ENCODE measurements around the gene TMUB2. TPM values are rescaled to one million over a fixed set of nuclear protein-coding genes. Genes with fewer than 3 reads are reported as not detected.

Gene TMUB2
- total RNA-seq = 10 to 100 TPM; 31.5 to 35.2 TPM

GRCh38 chr17:44186307-44187130, at the start of gene TMUB2:
Gene TMUB2 (plus strand): TSS chr17:44186972. CDS start chr17:44187709, 737 bp downstream.

GRCh38 chr17:44170499-44171201, 16.1 kb upstream of the TMUB2 start, which contains the start of gene ASB16:
Gene ASB16 (plus strand): TSS chr17:44170704. CDS start chr17:44170790, 86 bp downstream.

GRCh38 chr17:44199553-44200477, 13.0 kb downstream of the TMUB2 start, which contains the start of gene ATXN7L3:
Gene ATXN7L3 (minus strand): TSS chr17:44199884. CDS start chr17:44198070, 1,814 bp downstream.

GRCh38 chr17:44219616-44220212, 32.9 kb downstream of the TMUB2 start, which contains the start of gene UBTF:
Gene UBTF (minus strand): TSS chr17:44219675. CDS start chr17:44218229, 1,446 bp downstream.

Small RNAs within 50 kb of the gene (microRNA-seq; reads per million reads assigned to microRNA genes)
- not detected for gene MIR6782 (ENCODE audit: borderline microRNAs expressed, borderline replicate concordance)

Other genes starting within 250 kb of the TMUB2 start
- not detected for gene PPY, start 244.5 kb upstream of the TMUB2 start, total RNA-seq
- gene PYY, start 233.0 kb upstream of the TMUB2 start, total RNA-seq = not detected
- gene NAGS, start 182.3 kb upstream of the TMUB2 start, total RNA-seq = 1 to 10 TPM; 1.4 to 1.5 TPM
- 10 to 100 TPM; 29.2 to 30.9 TPM for gene TMEM101, start 172.0 kb upstream of the TMUB2 start, total RNA-seq
- gene LSM12, start 120.3 kb upstream of the TMUB2 start, total RNA-seq = 10 to 100 TPM; 51.4 to 53.2 TPM
- 10 to 100 TPM; 17.9 to 18.1 TPM for gene G6PC3, start 116.2 kb upstream of the TMUB2 start, total RNA-seq
- 10 to 100 TPM; 49.0 to 51.0 TPM for gene HDAC5, start 63.3 kb upstream of the TMUB2 start, total RNA-seq
- gene HROB, start 45.0 kb upstream of the TMUB2 start, total RNA-seq = 10 to 100 TPM; 11.2 to 11.9 TPM
- gene ASB16, start 16.3 kb upstream of the TMUB2 start, total RNA-seq = under 1 TPM in 1 of 2 experiments, not detected in 1; 0.23 TPM
- gene ATXN7L3, start 12.9 kb downstream of the TMUB2 start, total RNA-seq = 100 to 1,000 TPM; 108 to 113 TPM
- 100 to 1,000 TPM; 170 to 171 TPM for gene UBTF, start 32.7 kb downstream of the TMUB2 start, total RNA-seq
- gene SLC4A1, start 81.2 kb downstream of the TMUB2 start, total RNA-seq = not detected
- gene RUNDC3A, start 121.6 kb downstream of the TMUB2 start, total RNA-seq = under 1 TPM; 0.05 to 0.07 TPM
- 10 to 100 TPM; 94.2 to 95.0 TPM for gene SLC25A39, start 137.9 kb downstream of the TMUB2 start, total RNA-seq
- gene GRN, start 158.3 kb downstream of the TMUB2 start, total RNA-seq = 10 to 100 TPM; 72.4 to 73.4 TPM
- under 1 TPM; 0.15 to 0.19 TPM for gene FAM171A2, start 176.9 kb downstream of the TMUB2 start, total RNA-seq
- under 1 TPM; 0.40 to 0.65 TPM for gene ITGA2B, start 202.7 kb downstream of the TMUB2 start, total RNA-seq

Data from activated naive CD4-positive, alpha-beta T cell treated with anti-CD3 and anti-CD28 coated beads, Interleukin-2, amount 10 ng/mL, durations not matched to agents 5 hours and 36 hours (primary cell).